HCT116 (cell line): ENCODE data around the gene PRKAB2. TPM values are rescaled to one million over a fixed set of nuclear protein-coding genes. Genes with fewer than 3 reads are reported as not detected.
A peak's percentile ranks its signal among the peaks of the same experiment; 100 is the strongest.

Experiments used
- ATAC-seq: fragments of 200-7000 bp; cut with Tn5 transposase; 2 replicates; pipeline ENCODE4 v1.9.1; 2020; ENCODE audit warnings: mild to moderate bottlenecking, moderate library complexity
- Bru-seq: library from RNA; stranded (reverse); fragments of 400-500 nt; gene quantifications from one replicate; lab custom pipeline; 2021; lab: Mats Ljungman, UMichigan
- BruChase-seq, 2 experiments: library from RNA; stranded (reverse); fragments of 400-500 nt; gene quantifications; one replicate each; lab custom pipeline; 2021; lab: Mats Ljungman, UMichigan
- BruUV-seq: library from RNA; stranded (reverse); fragments of 400-500 nt; replicated peaks from 2 replicates; lab custom pipeline; 2021; lab: Mats Ljungman, UMichigan
- CTCF ChIA-PET: fragments of 300-600 bp; sonication (Branson Sonifier 250); formaldehyde crosslinking; loops from one replicate; lab custom pipeline; 2021; ENCODE audit warnings: antibody characterized with exemption; lab: Charles Lee
- POLR2A ChIA-PET: fragments of 300-600, 350-600 bp; sonication (Branson Sonifier 250); formaldehyde crosslinking; loops from one replicate; lab custom pipeline; 2021; ENCODE audit warnings: antibody characterized with exemption; lab: Charles Lee
- RAD21 ChIA-PET, 2 experiments: fragments of 300-600 bp; sonication (Branson Sonifier 250); formaldehyde crosslinking; loops; one replicate each; lab custom pipeline; 2023; ENCODE audit warnings: low total read pairs in 2 of 2; ENCODE audit not compliant: uncharacterized antibody in 2 of 2, unreplicated experiment in 2 of 2, low non-redundant PET in 1 of 2; lab: Charles Lee
- DNase-seq: peaks from one replicate; pipeline ENCODE4 v3.0.0-alpha.2; 2010; ENCODE audit warnings: low read depth, low spot score
- H2AFZ ChIP-seq: fragments of 200-600 bp; shearing (Covaris generic), sonication (generic); 2 replicates; pipeline ENCODE4 v1.6.1; 2017; ENCODE audit warnings: low read depth, mixed run types, mixed read lengths, antibody characterized with exemption, low read length; ENCODE audit not compliant: poor library complexity, severe bottlenecking
- H3K27ac ChIP-seq: 2 replicates; pipeline ENCODE4 v1.5.1; 2012; ENCODE audit warnings: low read depth, low read length
- H3K27me3 ChIP-seq: fragments of 200-600 bp; sonication (generic); 2 replicates; pipeline ENCODE4 v1.6.1; 2016; ENCODE audit warnings: mixed run types, low read length, mixed read lengths; ENCODE audit not compliant: insufficient read depth
- H3K36me3 ChIP-seq, 2 experiments: fragments of 200-500 bp in 1 of 2; fragments of 200-600 bp in 1 of 2; sonication (Bioruptor generic) in 1 of 2; sonication (generic) in 1 of 2; 2 replicates each; pipeline versions ENCODE4 v1.5.1 to v1.6.1; 2014 to 2016; ENCODE audit warnings: low read length in 2 of 2, inconsistent platforms in 1 of 2, mixed read lengths in 1 of 2, mixed run types in 1 of 2; ENCODE audit not compliant: insufficient read depth in 2 of 2, control insufficient read depth in 1 of 2
- H3K4me1 ChIP-seq, 2 experiments: fragments of 200-600 bp in 1 of 2; sonication (generic) in 1 of 2; 2 replicates each; pipeline versions ENCODE4 v1.5.1 to v1.6.1; 2012 to 2017; ENCODE audit warnings: low read length in 2 of 2, inconsistent platforms in 1 of 2, mild to moderate bottlenecking in 1 of 2, mixed read lengths in 1 of 2, mixed run types in 1 of 2, moderate library complexity in 1 of 2; ENCODE audit not compliant: insufficient read depth in 2 of 2, control insufficient read depth in 1 of 2
- H3K4me2 ChIP-seq: fragments of 200-600 bp; sonication (generic); 2 replicates; pipeline ENCODE4 v1.6.1; 2017; ENCODE audit warnings: mixed run types, low read length, mixed read lengths
- H3K4me3 ChIP-seq, 2 experiments: fragments of 200-600 bp in 1 of 2; sonication (generic) in 1 of 2; replicated peaks in 1 of 2; 2 replicates each; pipeline ENCODE4 v1.5.1; 2011 to 2016; ENCODE audit warnings: low read length in 2 of 2, control low read depth in 1 of 2, low read depth in 1 of 2, mild to moderate bottlenecking in 1 of 2, mixed read lengths in 1 of 2, mixed run types in 1 of 2
- H3K79me2 ChIP-seq: fragments of 200-600 bp; sonication (generic); 2 replicates; pipeline ENCODE4 v1.6.1; 2017; ENCODE audit warnings: mild to moderate bottlenecking, mixed run types, low read length, moderate library complexity, mixed read lengths; ENCODE audit not compliant: insufficient read depth
- H3K9ac ChIP-seq: fragments of 200-600 bp; sonication (generic); 2 replicates; pipeline ENCODE4 v1.6.1; 2016; ENCODE audit warnings: low read length, mixed read lengths
- H3K9me2 ChIP-seq: fragments of 200-600 bp; sonication (generic), shearing (Covaris generic); 2 replicates; pipeline ENCODE4 v1.6.1; 2017; ENCODE audit warnings: mixed run types, mild to moderate bottlenecking, moderate library complexity; ENCODE audit not compliant: insufficient read depth
- H3K9me3 ChIP-seq, 2 experiments: fragments of 200-500 bp in 1 of 2; fragments of 200-600 bp in 1 of 2; sonication (Bioruptor generic) in 1 of 2; sonication (generic) in 1 of 2; 2 replicates each; pipeline ENCODE4 v1.6.1; 2014 to 2017; ENCODE audit warnings: low read length in 2 of 2, mixed read lengths in 2 of 2, inconsistent platforms in 1 of 2, low read depth in 1 of 2, mild to moderate bottlenecking in 1 of 2, mixed run types in 1 of 2, moderate library complexity in 1 of 2; ENCODE audit not compliant: control insufficient read depth in 1 of 2, insufficient read depth in 1 of 2
- H4K20me1 ChIP-seq: fragments of 200-600 bp; sonication (generic), shearing (Covaris generic); 2 replicates; pipeline ENCODE4 v1.6.1; 2017; ENCODE audit warnings: mixed run types, mild to moderate bottlenecking, moderate library complexity; ENCODE audit not compliant: insufficient read depth
- CBX3 ChIP-seq: IDR thresholded peaks from 2 replicates; pipeline ENCODE4 v1.6.1; 2012; ENCODE audit warnings: low read depth
- CEBPB ChIP-seq: IDR thresholded peaks from 2 replicates; pipeline ENCODE4 v1.6.1; 2012; ENCODE audit warnings: low read depth
- EGR1 ChIP-seq: IDR thresholded peaks from 2 replicates; pipeline ENCODE4 v1.6.1; 2012; ENCODE audit warnings: low read depth
- ELF1 ChIP-seq: IDR thresholded peaks from 2 replicates; pipeline ENCODE4 v1.6.1; 2012; ENCODE audit warnings: low read depth, borderline replicate concordance
- EZH2 ChIP-seq: fragments of 200-600 bp; sonication (generic); IDR thresholded peaks from 2 replicates; pipeline ENCODE4 v1.6.1; 2017; ENCODE audit warnings: antibody characterized with exemption, mixed run types
- EZH2phosphoT487 ChIP-seq: fragments of 200-600 bp; IDR thresholded peaks from 2 replicates; pipeline ENCODE4 v1.6.1; 2018; ENCODE audit warnings: antibody characterized with exemption, borderline replicate concordance
- FOSL1 ChIP-seq: IDR thresholded peaks from 2 replicates; pipeline ENCODE4 v1.6.1; 2012; ENCODE audit warnings: low read depth
- JUND ChIP-seq: IDR thresholded peaks from 2 replicates; pipeline ENCODE4 v1.6.1; 2012
- POLR2A ChIP-seq: IDR thresholded peaks from 2 replicates; pipeline ENCODE4 v1.7.0; 2011; ENCODE audit warnings: borderline replicate concordance; ENCODE audit not compliant: insufficient read depth, insufficient read length; ENCODE audit errors: extremely low read depth
- POLR2AphosphoS5 ChIP-seq: IDR thresholded peaks from 2 replicates; pipeline ENCODE4 v1.6.1; 2011; ENCODE audit warnings: mild to moderate bottlenecking, low read depth, low read length, moderate library complexity
- RAD21 ChIP-seq: IDR thresholded peaks from 2 replicates; pipeline ENCODE4 v1.6.1; 2012; ENCODE audit warnings: low read depth, mild to moderate bottlenecking
- SIN3A ChIP-seq: IDR thresholded peaks from 2 replicates; pipeline ENCODE4 v1.6.1; 2012; ENCODE audit warnings: low read depth
- SRF ChIP-seq: IDR thresholded peaks from 2 replicates; pipeline ENCODE4 v1.6.1; 2012; ENCODE audit warnings: low read depth
- YY1 ChIP-seq: IDR thresholded peaks from 2 replicates; pipeline ENCODE4 v1.6.1; 2011; ENCODE audit warnings: low read length, low read depth, moderate library complexity, mild to moderate bottlenecking; ENCODE audit not compliant: insufficient replicate concordance; ENCODE audit errors: extremely low read depth
- ZFX ChIP-seq: fragments of 450-650 bp; IDR thresholded peaks from 2 replicates; pipeline ENCODE4 v1.6.1; 2017
- ZNF274 ChIP-seq: fragments of 200-500 bp; sonication (Bioruptor generic); IDR thresholded peaks from 2 replicates; pipeline ENCODE4 v1.6.1; 2014; ENCODE audit warnings: mild to moderate bottlenecking, low read depth, low read length, inconsistent platforms
- intact Hi-C: fragments of 100-400 bp; cut with micrococcal nuclease; formaldehyde crosslinking; loops from 2 replicates; pipeline ENCODE4 v1.10.0; 2022
- long read RNA-seq: library from polyadenylated mRNA; unstranded; transcript quantifications from one replicate; pipeline ENCODE4 v2.0.0, GENCODE V29; 2021; ENCODE audit not compliant: unreplicated experiment
- polyA plus RNA-seq: library from polyadenylated mRNA; unstranded; fragments of >200 nt; gene quantifications from 2 replicates; pipeline ENCODE4 v1.2.1, GENCODE V29; 2012; ENCODE audit warnings: missing spikeins
- total RNA-seq: library from RNA; stranded (reverse); gene quantifications from one replicate; pipeline ENCODE4 v1.2.1, GENCODE V29; 2021; ENCODE audit not compliant: unreplicated experiment
- TF ChIP-seq, protein P1 (sequence below), 3 experiments: fragments of 200-600 bp in 1 of 3; sonication (generic) in 1 of 3; IDR thresholded peaks in 2 of 3; conservative IDR thresholded peaks in 1 of 3; 2 replicates each; pipeline ENCODE4 v1.5.1; 2012 to 2017; ENCODE audit warnings: low read depth in 2 of 3, low read length in 2 of 3, antibody characterized with exemption in 1 of 3, borderline replicate concordance in 1 of 3, control low read depth in 1 of 3, mild to moderate bottlenecking in 1 of 3, mixed read lengths in 1 of 3, mixed run types in 1 of 3, moderate library complexity in 1 of 3; ENCODE audit not compliant: insufficient read depth in 1 of 3
- TF ChIP-seq, protein P2 (sequence below): IDR thresholded peaks from 2 replicates; pipeline ENCODE4 v1.6.1; 2011; ENCODE audit warnings: mild to moderate bottlenecking, low read length, moderate library complexity; ENCODE audit not compliant: insufficient replicate concordance; ENCODE audit errors: extremely low read depth
- TF ChIP-seq, protein P3 (sequence below): IDR thresholded peaks from 2 replicates; pipeline ENCODE4 v1.6.1; 2012
- TF ChIP-seq, protein P4 (sequence below): IDR thresholded peaks from 2 replicates; pipeline ENCODE4 v1.6.1; 2012

The PRKAB2 gene, protein sequence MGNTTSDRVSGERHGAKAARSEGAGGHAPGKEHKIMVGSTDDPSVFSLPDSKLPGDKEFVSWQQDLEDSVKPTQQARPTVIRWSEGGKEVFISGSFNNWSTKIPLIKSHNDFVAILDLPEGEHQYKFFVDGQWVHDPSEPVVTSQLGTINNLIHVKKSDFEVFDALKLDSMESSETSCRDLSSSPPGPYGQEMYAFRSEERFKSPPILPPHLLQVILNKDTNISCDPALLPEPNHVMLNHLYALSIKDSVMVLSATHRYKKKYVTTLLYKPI
- total RNA-seq (10.9 TPM), Bru-seq, nascent RNA (percentile 86 among the genes with signal in this experiment), BruChase-seq, experiment 1, labeled RNA remaining after a 6-hour chase (percentile 93 among the genes with signal in this experiment), BruChase-seq, experiment 2, labeled RNA remaining after a 2-hour chase (percentile 93 among the genes with signal in this experiment)
- polyA plus RNA-seq = 5.3 and 5.5 TPM in 2 replicates
- long read RNA-seq, full-length matches to known transcripts = 1 of 16 reads
- long read RNA-seq, partial matches to known transcripts = 5 of 16 reads
- long read RNA-seq, other reads (novel, unspliced or antisense) = 10 of 16 reads

DNA sequence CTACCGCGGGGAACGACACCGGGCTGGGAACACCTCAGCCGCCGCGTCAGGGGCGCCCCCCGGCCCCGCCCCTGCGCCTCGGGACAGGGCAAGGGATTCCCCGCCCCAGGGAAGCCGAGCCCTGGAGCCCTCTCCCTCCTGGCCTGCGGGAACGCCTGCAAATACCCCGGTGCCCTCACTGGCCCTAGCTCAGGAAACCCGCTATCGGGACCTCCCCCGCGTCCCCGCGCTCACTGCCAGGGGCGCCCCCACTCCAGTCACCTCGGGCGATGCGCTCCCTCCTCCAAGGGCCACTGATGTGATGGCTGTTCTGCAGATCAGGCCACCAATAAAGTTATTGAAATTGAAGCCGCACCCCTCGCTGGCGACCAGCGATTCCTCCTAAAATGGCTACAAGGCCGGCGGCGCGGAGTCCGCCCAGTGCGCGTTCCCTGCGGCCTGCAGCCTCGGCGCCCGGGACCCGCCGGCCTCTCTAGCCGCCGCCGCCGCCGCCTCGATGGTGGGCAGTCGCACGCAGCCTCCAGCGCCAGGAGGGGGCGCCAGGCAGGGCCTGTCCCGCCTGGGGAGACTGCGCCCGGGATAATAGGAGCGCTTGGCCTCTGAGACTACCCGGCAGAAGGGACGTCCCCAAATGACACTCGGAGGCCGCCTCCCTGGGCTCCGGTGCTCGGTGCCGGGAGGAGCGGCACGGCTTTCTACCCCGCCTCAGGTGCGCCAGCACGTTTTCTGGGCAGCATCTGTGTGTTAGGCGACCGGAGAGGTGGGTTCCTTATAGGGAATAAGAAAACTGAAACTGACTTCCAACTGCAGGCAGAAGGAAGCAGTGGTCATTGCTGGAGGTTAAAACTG, at the start of gene PRKAB2:
TSS of gene PRKAB2 (minus strand) at position 303 of the 849 bp plus-strand sequence. CDS start 326 bp downstream, outside the sequence.
- ATAC-seq (peak; percentile 92), DNase-seq (peak; percentile 91)
- ChIA-PET CTCF (interaction anchor here (0.8 to 1.2 kb wide), 2 partner anchors 10 to 70 kb away, joined by 3 to 16 read pairs; partner anchors contain the start of gene CHD1L), POLR2A (no interaction called here), RAD21 (interaction anchor here in 1 of 2 experiments (0.7 kb wide), 1 partner anchor 167 kb away, joined by 3 read pairs; no protein-coding TSS in a partner anchor)
- no TSS peak for BruUV-seq
- Histone ChIP-seq H3K79me2 (peaks cover 39% of the 10 kb centered on the region), H3K27me3 (no peaks in the 10 kb centered on the region), H3K4me3 (peak within 1 kb of the TSS; percentile 67 to 91), H4K20me1 (no peaks in the 10 kb centered on the region), H3K4me1 (peaks cover 25 to 47% of the 10 kb centered on the region in 2 experiments), H3K9me2 (no peaks in the 10 kb centered on the region), H3K9ac (peak within 1 kb of the TSS; percentile 86), H3K27ac (peak within 1 kb of the TSS; percentile 86), H3K9me3 (no peaks in the 10 kb centered on the region), H2AFZ (peak within 1 kb of the TSS; percentile 75), H3K36me3 (no peaks in the 10 kb centered on the region), H3K4me2 (peak within 1 kb of the TSS; percentile 77)
- intact Hi-C loops = loop anchor here (1.0 kb wide), 1 partner anchor 70 kb away; the partner anchor contains the start of gene CHD1L
- TF ChIP-seq EZH2phosphoT487 (no peak), EZH2 (no peak), YY1 (peak; percentile 92), SRF (peak; percentile 95), FOSL1 (peak; percentile 31; the same call in 1 of the 2 replicates), ZNF274 (no peak), EGR1 (peak; percentile 31; the same call in 1 of the 2 replicates), POLR2A (no peak), SIN3A (peak; percentile 70), JUND (peak; percentile 52), ZFX (peak; percentile 85), CBX3 (peak; percentile 92), CEBPB (no peak), ELF1 (no peak), POLR2AphosphoS5 (peak; percentile 78), RAD21 (peak; percentile 59)
- TF ChIP-seq, protein P1, sequence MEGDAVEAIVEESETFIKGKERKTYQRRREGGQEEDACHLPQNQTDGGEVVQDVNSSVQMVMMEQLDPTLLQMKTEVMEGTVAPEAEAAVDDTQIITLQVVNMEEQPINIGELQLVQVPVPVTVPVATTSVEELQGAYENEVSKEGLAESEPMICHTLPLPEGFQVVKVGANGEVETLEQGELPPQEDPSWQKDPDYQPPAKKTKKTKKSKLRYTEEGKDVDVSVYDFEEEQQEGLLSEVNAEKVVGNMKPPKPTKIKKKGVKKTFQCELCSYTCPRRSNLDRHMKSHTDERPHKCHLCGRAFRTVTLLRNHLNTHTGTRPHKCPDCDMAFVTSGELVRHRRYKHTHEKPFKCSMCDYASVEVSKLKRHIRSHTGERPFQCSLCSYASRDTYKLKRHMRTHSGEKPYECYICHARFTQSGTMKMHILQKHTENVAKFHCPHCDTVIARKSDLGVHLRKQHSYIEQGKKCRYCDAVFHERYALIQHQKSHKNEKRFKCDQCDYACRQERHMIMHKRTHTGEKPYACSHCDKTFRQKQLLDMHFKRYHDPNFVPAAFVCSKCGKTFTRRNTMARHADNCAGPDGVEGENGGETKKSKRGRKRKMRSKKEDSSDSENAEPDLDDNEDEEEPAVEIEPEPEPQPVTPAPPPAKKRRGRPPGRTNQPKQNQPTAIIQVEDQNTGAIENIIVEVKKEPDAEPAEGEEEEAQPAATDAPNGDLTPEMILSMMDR (IDR thresholded peaks at IDR 0.05 in 2 of 3, conservative IDR thresholded peaks at IDR 0.05 in 1 of 3; ENCODE audit: borderline replicate concordance in 1 of 3, insufficient read depth in 1 of 3, low read depth in 2 of 3, low read length in 2 of 3) = peak; percentile 74 to 80 (median 78)
- TF ChIP-seq, protein P2, sequence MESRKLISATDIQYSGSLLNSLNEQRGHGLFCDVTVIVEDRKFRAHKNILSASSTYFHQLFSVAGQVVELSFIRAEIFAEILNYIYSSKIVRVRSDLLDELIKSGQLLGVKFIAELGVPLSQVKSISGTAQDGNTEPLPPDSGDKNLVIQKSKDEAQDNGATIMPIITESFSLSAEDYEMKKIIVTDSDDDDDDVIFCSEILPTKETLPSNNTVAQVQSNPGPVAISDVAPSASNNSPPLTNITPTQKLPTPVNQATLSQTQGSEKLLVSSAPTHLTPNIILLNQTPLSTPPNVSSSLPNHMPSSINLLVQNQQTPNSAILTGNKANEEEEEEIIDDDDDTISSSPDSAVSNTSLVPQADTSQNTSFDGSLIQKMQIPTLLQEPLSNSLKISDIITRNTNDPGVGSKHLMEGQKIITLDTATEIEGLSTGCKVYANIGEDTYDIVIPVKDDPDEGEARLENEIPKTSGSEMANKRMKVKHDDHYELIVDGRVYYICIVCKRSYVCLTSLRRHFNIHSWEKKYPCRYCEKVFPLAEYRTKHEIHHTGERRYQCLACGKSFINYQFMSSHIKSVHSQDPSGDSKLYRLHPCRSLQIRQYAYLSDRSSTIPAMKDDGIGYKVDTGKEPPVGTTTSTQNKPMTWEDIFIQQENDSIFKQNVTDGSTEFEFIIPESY = peak; percentile 3
- TF ChIP-seq, protein P3, sequence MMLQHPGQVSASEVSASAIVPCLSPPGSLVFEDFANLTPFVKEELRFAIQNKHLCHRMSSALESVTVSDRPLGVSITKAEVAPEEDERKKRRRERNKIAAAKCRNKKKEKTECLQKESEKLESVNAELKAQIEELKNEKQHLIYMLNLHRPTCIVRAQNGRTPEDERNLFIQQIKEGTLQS = no peak; the same call in 1 of the 2 replicates
- TF ChIP-seq, protein P4, sequence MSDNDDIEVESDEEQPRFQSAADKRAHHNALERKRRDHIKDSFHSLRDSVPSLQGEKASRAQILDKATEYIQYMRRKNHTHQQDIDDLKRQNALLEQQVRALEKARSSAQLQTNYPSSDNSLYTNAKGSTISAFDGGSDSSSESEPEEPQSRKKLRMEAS = peak; percentile 79
